ENCODE results near the gene GALNT18. TPM values are rescaled to one million over a fixed set of nuclear protein-coding genes. Genes with fewer than 3 reads are reported as not detected.
"Not testable (repeated sequence)": the region's sequence is repeated elsewhere in the genome, so short reads cannot be mapped to it uniquely, and the experiment has no call there.

GALNT18 gene
- total and polyA plus RNA-seq, 8 donors = 16.4 to 42.6 (median 23.0) TPM

DNA sequence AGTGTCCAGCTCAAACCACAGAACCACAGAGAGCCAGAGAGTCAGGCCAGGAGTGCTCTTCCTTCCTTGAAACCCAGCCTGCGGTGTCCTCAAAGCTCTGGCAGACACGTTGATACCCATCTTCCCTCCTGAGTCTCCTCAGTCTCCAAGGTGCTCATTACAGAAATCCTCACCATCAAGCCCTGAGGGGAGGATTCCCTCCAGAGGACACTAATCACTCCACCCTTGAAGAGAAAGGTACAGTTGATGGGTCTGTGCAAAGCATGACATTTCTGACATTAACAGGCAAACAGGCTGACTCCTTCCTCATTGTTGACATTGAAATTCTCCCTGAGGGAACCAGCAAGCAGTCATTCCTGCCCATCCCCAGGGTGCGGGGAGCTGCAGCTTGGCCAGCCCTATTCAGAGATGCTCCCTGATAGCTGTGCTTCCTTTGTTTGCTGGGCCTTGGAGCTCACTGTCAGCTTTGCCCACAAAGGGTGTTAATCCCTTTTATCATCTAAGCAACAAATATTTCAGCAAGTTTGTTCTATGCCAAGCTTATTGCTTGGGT is 167.1 kb downstream of the GALNT18 start:
- no peak overlapping the region for H3K27ac ChIP-seq
- H3K4me1 ChIP-seq = no peaks in the 10 kb centered on the region
- H3K4me3 ChIP-seq = no peak overlapping the region
- no peaks in the 10 kb centered on the region for H3K9me3 ChIP-seq
- TF ChIP-seq, protein P1, sequence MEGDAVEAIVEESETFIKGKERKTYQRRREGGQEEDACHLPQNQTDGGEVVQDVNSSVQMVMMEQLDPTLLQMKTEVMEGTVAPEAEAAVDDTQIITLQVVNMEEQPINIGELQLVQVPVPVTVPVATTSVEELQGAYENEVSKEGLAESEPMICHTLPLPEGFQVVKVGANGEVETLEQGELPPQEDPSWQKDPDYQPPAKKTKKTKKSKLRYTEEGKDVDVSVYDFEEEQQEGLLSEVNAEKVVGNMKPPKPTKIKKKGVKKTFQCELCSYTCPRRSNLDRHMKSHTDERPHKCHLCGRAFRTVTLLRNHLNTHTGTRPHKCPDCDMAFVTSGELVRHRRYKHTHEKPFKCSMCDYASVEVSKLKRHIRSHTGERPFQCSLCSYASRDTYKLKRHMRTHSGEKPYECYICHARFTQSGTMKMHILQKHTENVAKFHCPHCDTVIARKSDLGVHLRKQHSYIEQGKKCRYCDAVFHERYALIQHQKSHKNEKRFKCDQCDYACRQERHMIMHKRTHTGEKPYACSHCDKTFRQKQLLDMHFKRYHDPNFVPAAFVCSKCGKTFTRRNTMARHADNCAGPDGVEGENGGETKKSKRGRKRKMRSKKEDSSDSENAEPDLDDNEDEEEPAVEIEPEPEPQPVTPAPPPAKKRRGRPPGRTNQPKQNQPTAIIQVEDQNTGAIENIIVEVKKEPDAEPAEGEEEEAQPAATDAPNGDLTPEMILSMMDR (IDR thresholded peaks at IDR 0.05) = no peak
- H3K36me3 ChIP-seq = no peaks in the 10 kb centered on the region
- intact Hi-C loops (cut with DNase I) = no loop called here
- DNase-seq (no peak), ATAC-seq (no peak)
- H3K27me3 ChIP-seq = no peaks in the 10 kb centered on the region

DNA sequence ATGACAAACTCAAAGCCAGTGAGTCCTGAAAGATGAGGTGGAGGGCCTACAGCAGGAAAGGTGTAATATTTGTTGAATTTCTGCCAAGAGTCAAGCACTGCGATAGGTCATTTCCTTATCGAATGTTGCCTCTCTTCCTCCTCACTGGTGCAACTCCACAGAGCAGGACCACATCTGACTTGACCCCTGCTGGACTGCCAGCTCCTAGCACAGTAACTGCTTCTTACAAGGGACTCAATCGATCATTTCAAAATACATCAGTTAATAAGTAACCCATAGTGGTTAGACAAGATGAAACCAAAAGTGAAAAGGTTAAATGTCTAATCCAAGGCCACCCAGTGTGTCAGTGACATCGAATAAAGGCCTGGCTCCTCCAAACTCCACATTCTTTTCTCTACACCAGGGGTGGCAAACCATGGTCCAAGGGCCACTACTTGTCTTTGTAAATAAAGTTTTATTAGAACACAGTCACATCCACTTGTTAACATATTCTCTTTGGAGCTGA is 170.3 kb downstream of the GALNT18 start:
- H3K4me3 ChIP-seq = no peak overlapping the region
- no peaks in the 10 kb centered on the region for H3K9me3 ChIP-seq
- TF ChIP-seq, protein P1 (IDR thresholded peaks at IDR 0.05) = no peak
- intact Hi-C loops (cut with DNase I) = no loop called here
- DNase-seq (no peak), ATAC-seq (no peak)
- no peaks in the 10 kb centered on the region for H3K4me1 ChIP-seq
- H3K36me3 ChIP-seq = peaks cover 0 to 5% of the 10 kb centered on the region in 2 donors
- H3K27ac ChIP-seq = no peak overlapping the region
- H3K27me3 ChIP-seq = no peaks in the 10 kb centered on the region

DNA sequence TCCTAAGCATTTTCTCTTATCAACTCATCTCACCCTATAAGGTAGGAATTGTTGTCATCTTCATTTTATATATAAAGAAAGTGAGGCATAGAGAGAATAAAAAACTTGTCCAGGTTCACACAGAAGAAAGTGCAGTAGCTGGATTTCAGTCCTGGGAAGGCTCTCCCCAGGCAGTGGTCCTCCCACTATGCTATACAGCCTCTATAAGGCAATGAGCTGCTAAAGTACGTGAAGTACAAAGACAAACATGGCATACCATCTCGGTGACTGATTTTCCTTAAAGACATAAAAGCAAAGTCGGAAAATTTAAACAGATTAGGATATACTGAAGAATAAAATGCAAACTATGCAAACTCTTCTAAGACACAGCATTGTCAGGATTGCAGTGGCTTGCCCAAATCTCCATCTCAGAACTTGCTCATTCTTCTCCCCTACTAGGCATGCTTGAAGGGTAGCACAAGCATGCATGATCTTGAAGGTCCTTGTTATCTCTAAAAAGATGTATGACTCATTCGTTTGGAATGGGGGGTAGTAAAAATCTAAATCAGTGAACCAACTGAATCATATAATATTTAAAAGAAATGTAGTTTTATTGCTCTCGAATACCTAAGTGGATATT is 171.0 kb downstream of the GALNT18 start:
- intact Hi-C loops (cut with DNase I) = no loop called here
- Histone ChIP-seq H3K27me3 (no peaks in the 10 kb centered on the region), H3K27ac (no peak overlapping the region), H3K9me3 (no peaks in the 10 kb centered on the region), H3K4me3 (no peak overlapping the region), H3K36me3 (peaks cover 0 to 5% of the 10 kb centered on the region in 2 donors), H3K4me1 (no peaks in the 10 kb centered on the region)
- DNase-seq = no peak
- peak; percentile 32 for ATAC-seq
- TF ChIP-seq, protein P1 (IDR thresholded peaks at IDR 0.05) = no peak

DNA sequence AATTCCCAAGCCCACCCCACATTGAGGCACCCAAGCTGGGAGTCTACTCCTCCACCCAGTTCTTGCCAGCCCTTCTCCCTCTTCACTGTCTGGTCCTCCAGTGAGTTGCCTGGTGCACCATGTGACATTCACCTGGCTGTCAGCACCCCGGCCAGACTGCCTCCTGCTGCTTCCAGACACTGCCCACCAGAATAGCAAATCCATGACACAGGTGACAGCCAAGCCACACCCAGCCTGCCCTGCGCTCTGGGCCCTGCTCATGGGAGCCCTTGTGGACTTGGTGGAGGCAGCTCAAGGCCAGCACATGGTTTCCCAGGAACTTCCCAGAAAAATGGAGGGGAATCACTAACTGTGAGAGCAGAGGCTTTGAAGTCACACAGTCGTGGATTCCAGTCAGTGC is 172.5 kb downstream of the GALNT18 start:
- no peak overlapping the region for H3K27ac ChIP-seq
- no peaks in the 10 kb centered on the region for H3K27me3 ChIP-seq
- ATAC-seq (no peak), DNase-seq (no peak)
- TF ChIP-seq, protein P1 (IDR thresholded peaks at IDR 0.05) = no peak
- peaks cover 0 to 5% of the 10 kb centered on the region in 2 donors for H3K36me3 ChIP-seq
- H3K9me3 ChIP-seq = no peaks in the 10 kb centered on the region
- intact Hi-C loops (cut with DNase I) = no loop called here
- no peak overlapping the region for H3K4me3 ChIP-seq
- H3K4me1 ChIP-seq = peaks cover 9 to 10% of the 10 kb centered on the region in 2 donors

DNA sequence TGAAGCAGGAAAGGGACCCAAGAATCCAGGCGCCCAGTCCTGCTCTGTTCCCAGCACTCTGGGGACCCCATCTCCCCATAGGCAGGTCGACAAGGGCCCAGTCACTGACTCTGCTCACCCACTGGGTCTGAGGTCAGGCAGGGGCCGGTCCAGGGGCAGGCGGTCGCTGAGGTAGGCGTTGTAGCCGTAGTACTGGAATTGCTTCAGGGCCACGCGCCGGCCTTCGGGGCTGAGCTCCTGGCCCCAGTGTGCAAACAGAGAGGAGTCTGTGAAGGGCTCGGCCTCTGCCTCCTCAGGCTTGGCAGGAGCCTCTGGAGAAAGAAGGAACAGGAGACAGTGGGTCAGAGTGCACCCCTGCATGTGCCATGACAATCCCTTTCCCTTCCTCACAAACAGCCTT is 173.2 kb downstream of the GALNT18 start:
- DNase-seq (no peak), ATAC-seq (no peak)
- peaks cover 10 to 11% of the 10 kb centered on the region in 2 donors for H3K4me1 ChIP-seq
- H3K4me3 ChIP-seq = no peak overlapping the region
- no peaks in the 10 kb centered on the region for H3K9me3 ChIP-seq
- intact Hi-C loops (cut with DNase I) = no loop called here
- TF ChIP-seq, protein P1 (IDR thresholded peaks at IDR 0.05) = no peak
- H3K36me3 ChIP-seq = peaks cover 0 to 5% of the 10 kb centered on the region in 2 donors
- no peaks in the 10 kb centered on the region for H3K27me3 ChIP-seq
- no peak overlapping the region for H3K27ac ChIP-seq

DNA sequence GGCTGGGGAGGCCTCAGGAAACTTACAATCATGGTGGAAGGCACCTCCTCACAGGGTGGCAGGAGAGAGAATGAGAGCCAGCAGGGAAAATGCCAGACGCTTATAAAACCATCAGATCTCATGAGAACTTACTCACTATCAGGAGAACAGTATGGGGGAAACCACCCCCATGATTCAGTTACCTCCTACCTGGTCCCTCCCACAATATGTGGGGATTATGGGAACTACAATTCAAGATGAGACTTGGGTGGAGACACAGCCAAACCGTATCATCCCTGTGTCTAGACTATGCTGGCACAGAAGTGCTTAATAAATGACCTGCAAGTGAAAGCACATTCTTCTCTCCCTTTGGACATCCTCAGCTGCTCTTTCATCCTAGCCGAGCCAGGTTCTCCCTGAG is 174.2 kb downstream of the GALNT18 start:
- H3K4me1 ChIP-seq = peaks cover 10 to 11% of the 10 kb centered on the region in 2 donors
- DNase-seq; H3K4me3 ChIP-seq; H3K9me3 ChIP-seq; H3K36me3 ChIP-seq; ATAC-seq; H3K27ac ChIP-seq; H3K27me3 ChIP-seq; intact Hi-C loops (cut with DNase I): not testable (repeated sequence)
